ENCODE results near the gene PSMG2.

PSMG2 gene

GRCh38 chr18:12689256-12689850, 13.5 kb upstream of the PSMG2 start:
- no peaks in the 10 kb centered on the region for H3K4me1 ChIP-seq (ENCODE audit: control insufficient read depth in 1 of 2, insufficient read depth in 1 of 2, low read depth in 1 of 2, low read length in 1 of 2)
- H3K9me3 ChIP-seq = no peaks in the 10 kb centered on the region
- peaks cover 7% of the 10 kb centered on the region for H3K36me3 ChIP-seq
- no peak for TF ChIP-seq CTCF (IDR thresholded peaks at IDR 0.05)
- H3K4me3 ChIP-seq (ENCODE audit: low read depth in 1 of 2, low read length in 1 of 2) = no peak overlapping the region
- no peaks in the 10 kb centered on the region for H3K27me3 ChIP-seq
- H3K27ac ChIP-seq = no peak overlapping the region

GRCh38 chr18:12692206-12692605, 10.6 kb upstream of the PSMG2 start:
- no peaks in the 10 kb centered on the region for H3K36me3 ChIP-seq
- no peaks in the 10 kb centered on the region for H3K9me3 ChIP-seq
- H3K4me3 ChIP-seq (ENCODE audit: low read depth in 1 of 2, low read length in 1 of 2) = no peak overlapping the region
- no peak for TF ChIP-seq CTCF (IDR thresholded peaks at IDR 0.05)
- H3K27ac ChIP-seq = no peak overlapping the region
- H3K27me3 ChIP-seq = no peaks in the 10 kb centered on the region
- H3K4me1 ChIP-seq (ENCODE audit: control insufficient read depth in 1 of 2, insufficient read depth in 1 of 2, low read depth in 1 of 2, low read length in 1 of 2) = no peaks in the 10 kb centered on the region

GRCh38 chr18:12694032-12694431, 8.8 kb upstream of the PSMG2 start:
- Histone ChIP-seq H3K9me3 (no peaks in the 10 kb centered on the region), H3K36me3 (no peaks in the 10 kb centered on the region), H3K4me3 (ENCODE audit: low read depth in 1 of 2, low read length in 1 of 2) (no peak overlapping the region), H3K4me1 (ENCODE audit: control insufficient read depth in 1 of 2, insufficient read depth in 1 of 2, low read depth in 1 of 2, low read length in 1 of 2) (no peaks in the 10 kb centered on the region), H3K27ac (no peak overlapping the region), H3K27me3 (no peaks in the 10 kb centered on the region)
- no peak for TF ChIP-seq CTCF (IDR thresholded peaks at IDR 0.05)

GRCh38 chr18:12699747-12700146, 3.1 kb upstream of the PSMG2 start:
- Histone ChIP-seq H3K9me3 (no peaks in the 10 kb centered on the region), H3K4me3 (ENCODE audit: low read depth in 1 of 2, low read length in 1 of 2) (no peak overlapping the region), H3K27ac (no peak overlapping the region), H3K4me1 (ENCODE audit: control insufficient read depth in 1 of 2, insufficient read depth in 1 of 2, low read depth in 1 of 2, low read length in 1 of 2) (peaks cover 22 to 25% of the 10 kb centered on the region in 2 experiments), H3K36me3 (no peaks in the 10 kb centered on the region), H3K27me3 (no peaks in the 10 kb centered on the region)
- no peak for TF ChIP-seq CTCF (IDR thresholded peaks at IDR 0.05)

- Histone ChIP-seq H3K27ac (no peak overlapping the region), H3K9me3 (no peaks in the 10 kb centered on the region), H3K4me1 (ENCODE audit: control insufficient read depth in 1 of 2, insufficient read depth in 1 of 2, low read depth in 1 of 2, low read length in 1 of 2) (peaks cover 22 to 25% of the 10 kb centered on the region in 2 experiments), H3K4me3 (ENCODE audit: low read depth in 1 of 2, low read length in 1 of 2) (no peak overlapping the region), H3K27me3 (no peaks in the 10 kb centered on the region), H3K36me3 (peaks cover under 1% of the 10 kb centered on the region)
- no peak for TF ChIP-seq CTCF (IDR thresholded peaks at IDR 0.05)
These were observed 1.7 kb upstream of the PSMG2 start for GRCh38 chr18:12701161-12701560.
